ENCODE measurements around the gene IRF9. TPM values are rescaled to one million over a fixed set of nuclear protein-coding genes. Genes with fewer than 3 reads are reported as not detected.

The IRF9 gene
- total and polyA plus RNA-seq, 2 of the 13 experiments (the other 11 are each of a cell fraction or from before 2014, with no cell fraction given): 14.9 to 49.7 TPM

DNA sequence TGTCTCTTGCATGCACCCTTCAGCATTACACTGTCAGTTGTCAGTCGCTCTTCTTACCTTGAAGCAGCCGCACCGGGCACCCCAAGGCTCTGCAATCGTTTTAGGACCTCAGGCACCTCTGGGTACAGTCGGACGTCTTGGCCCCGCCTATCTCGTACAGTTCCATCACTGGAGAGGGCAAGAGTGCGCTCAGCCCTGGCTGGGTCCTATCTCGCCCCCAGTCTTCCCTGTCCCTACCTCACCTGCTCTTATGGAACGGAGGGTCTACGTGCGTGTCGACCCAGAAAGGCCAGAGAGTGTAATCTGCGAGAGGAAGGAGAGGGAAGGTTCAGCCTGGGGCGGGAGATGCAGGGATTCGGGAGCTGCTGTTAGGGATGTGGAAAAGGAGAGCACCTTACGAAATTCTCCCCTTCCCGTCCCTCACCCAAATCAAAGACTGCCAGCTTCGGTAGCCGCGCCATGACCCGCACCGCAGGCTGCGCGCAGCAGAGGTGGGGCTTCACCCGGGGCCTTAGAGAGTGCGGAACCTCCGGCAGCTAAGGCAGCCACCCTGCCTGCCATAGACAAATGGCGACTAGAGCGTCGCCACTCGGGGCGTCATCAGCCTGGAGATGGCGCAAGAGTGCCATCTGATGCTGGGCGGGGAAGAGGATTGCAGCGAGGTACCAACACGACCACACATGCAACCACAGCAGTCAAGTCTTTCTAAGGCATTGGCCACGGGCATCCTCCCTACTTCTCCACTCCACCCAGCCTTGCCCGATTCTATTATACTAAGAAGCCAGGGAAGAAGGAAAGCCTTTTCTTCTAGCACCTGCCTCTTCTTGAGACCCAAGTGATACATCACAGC, 54.7 kb downstream of the IRF9 start, which contains the start of gene MDP1 (continued):
- TF ChIP-seq ZNF770 (CRISPR knock-in tag; IDR thresholded peaks at IDR 0.05): peak; percentile 82
- 0 out of 2 replicates have a peak, but pooled peaks have one; percentile 32 for TF ChIP-seq EHMT2 (IDR thresholded peaks at IDR 0.05; ENCODE audit: borderline replicate concordance, low read depth, low read length)
- TF ChIP-seq ATF7-NPFF (CRISPR knock-in tag; IDR thresholded peaks at IDR 0.05; ENCODE audit: low read depth): peak; percentile 98
- 0 out of 2 replicates have a peak, but pooled peaks have one; percentile 35 for TF ChIP-seq SOX13 (IDR thresholded peaks at IDR 0.05)
- peak; percentile 80 to 85 for TF ChIP-seq SOX13 (CRISPR knock-in tag; conservative IDR thresholded peaks at IDR 0.05 in 1 of 2, IDR thresholded peaks at IDR 0.05 in 1 of 2)
- TF ChIP-seq, protein P1, sequence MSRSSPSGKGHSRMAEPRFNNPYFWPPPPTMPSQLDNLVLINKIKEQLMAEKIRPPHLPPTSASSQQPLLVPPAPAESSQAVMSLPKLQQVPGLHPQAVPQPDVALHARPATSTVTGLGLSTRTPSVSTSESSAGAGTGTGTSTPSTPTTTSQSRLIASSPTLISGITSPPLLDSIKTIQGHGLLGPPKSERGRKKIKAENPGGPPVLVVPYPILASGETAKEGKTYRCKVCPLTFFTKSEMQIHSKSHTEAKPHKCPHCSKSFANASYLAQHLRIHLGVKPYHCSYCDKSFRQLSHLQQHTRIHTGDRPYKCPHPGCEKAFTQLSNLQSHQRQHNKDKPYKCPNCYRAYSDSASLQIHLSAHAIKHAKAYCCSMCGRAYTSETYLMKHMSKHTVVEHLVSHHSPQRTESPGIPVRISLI (CRISPR knock-in tag; IDR thresholded peaks at IDR 0.05; ENCODE audit: borderline replicate concordance): peak; percentile 67
- TF ChIP-seq ZNF614 (CRISPR knock-in tag; IDR thresholded peaks at IDR 0.05; ENCODE audit: borderline replicate concordance): peak; percentile 99
- TF ChIP-seq SSRP1 (CRISPR knock-in tag; IDR thresholded peaks at IDR 0.05): peak; percentile 97
- TF ChIP-seq, protein P2, sequence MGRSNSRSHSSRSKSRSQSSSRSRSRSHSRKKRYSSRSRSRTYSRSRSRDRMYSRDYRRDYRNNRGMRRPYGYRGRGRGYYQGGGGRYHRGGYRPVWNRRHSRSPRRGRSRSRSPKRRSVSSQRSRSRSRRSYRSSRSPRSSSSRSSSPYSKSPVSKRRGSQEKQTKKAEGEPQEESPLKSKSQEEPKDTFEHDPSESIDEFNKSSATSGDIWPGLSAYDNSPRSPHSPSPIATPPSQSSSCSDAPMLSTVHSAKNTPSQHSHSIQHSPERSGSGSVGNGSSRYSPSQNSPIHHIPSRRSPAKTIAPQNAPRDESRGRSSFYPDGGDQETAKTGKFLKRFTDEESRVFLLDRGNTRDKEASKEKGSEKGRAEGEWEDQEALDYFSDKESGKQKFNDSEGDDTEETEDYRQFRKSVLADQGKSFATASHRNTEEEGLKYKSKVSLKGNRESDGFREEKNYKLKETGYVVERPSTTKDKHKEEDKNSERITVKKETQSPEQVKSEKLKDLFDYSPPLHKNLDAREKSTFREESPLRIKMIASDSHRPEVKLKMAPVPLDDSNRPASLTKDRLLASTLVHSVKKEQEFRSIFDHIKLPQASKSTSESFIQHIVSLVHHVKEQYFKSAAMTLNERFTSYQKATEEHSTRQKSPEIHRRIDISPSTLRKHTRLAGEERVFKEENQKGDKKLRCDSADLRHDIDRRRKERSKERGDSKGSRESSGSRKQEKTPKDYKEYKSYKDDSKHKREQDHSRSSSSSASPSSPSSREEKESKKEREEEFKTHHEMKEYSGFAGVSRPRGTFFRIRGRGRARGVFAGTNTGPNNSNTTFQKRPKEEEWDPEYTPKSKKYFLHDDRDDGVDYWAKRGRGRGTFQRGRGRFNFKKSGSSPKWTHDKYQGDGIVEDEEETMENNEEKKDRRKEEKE (IDR thresholded peaks at IDR 0.05): no peak
- TF ChIP-seq ZNF335 (CRISPR knock-in tag; IDR thresholded peaks at IDR 0.05): peak; percentile 99
- TF ChIP-seq KLF11 (CRISPR knock-in tag; IDR thresholded peaks at IDR 0.05): peak; percentile 96; the same call in 1 of the 2 replicates
- peak; percentile 98 for TF ChIP-seq POGZ (CRISPR knock-in tag; IDR thresholded peaks at IDR 0.05)
- no peak; the same call in 1 of the 2 replicates for TF ChIP-seq ZNF136 (CRISPR knock-in tag; IDR thresholded peaks at IDR 0.05; ENCODE audit: low read depth)
- TF ChIP-seq, protein P3, sequence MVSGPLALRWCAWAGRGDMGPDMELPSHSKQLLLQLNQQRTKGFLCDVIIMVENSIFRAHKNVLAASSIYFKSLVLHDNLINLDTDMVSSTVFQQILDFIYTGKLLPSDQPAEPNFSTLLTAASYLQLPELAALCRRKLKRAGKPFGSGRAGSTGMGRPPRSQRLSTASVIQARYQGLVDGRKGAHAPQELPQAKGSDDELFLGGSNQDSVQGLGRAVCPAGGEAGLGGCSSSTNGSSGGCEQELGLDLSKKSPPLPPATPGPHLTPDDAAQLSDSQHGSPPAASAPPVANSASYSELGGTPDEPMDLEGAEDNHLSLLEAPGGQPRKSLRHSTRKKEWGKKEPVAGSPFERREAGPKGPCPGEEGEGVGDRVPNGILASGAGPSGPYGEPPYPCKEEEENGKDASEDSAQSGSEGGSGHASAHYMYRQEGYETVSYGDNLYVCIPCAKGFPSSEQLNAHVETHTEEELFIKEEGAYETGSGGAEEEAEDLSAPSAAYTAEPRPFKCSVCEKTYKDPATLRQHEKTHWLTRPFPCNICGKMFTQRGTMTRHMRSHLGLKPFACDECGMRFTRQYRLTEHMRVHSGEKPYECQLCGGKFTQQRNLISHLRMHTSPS (CRISPR knock-in tag; IDR thresholded peaks at IDR 0.05; ENCODE audit: low read depth): peak; percentile 89; the same call in 1 of the 2 replicates
- peak; percentile 89; the same call in 1 of the 2 replicates for TF ChIP-seq ZSCAN31 (CRISPR knock-in tag; IDR thresholded peaks at IDR 0.05; ENCODE audit: low read depth)
- peak; percentile 78 for TF ChIP-seq ZNF3 (CRISPR knock-in tag; IDR thresholded peaks at IDR 0.05)
- TF ChIP-seq NFE2L2 (IDR thresholded peaks at IDR 0.05; ENCODE audit: low read length): no peak

Data from HepG2 (cell line).